GM10248 (cell line): ENCODE measurements around the gene ACAP1.

Source experiments
- CTCF ChIA-PET: fragments of 300-600 bp; sonication (Branson Sonifier 250); formaldehyde crosslinking; extraction: SDS; loops from one replicate; lab custom pipeline; 2021; ENCODE audit warnings: antibody characterized with exemption; lab: Yijun Ruan, JAX
- POLR2A ChIA-PET: fragments of 350-650 bp; sonication (Branson Sonifier 250); formaldehyde crosslinking; extraction: SDS; loops from one replicate; lab custom pipeline; 2020; ENCODE audit warnings: antibody characterized with exemption; lab: Yijun Ruan, JAX
- DNase-seq: peaks from one replicate; pipeline ENCODE4 v3.0.0; 2012; ENCODE audit errors: extremely low spot score
- CTCF ChIP-seq: IDR thresholded peaks from 2 replicates; pipeline ENCODE4 v1.5.1; 2012; ENCODE audit warnings: mild to moderate bottlenecking, low read depth; ENCODE audit errors: extremely low read depth, missing control alignments, control extremely low read depth

ACAP1 gene

DNA sequence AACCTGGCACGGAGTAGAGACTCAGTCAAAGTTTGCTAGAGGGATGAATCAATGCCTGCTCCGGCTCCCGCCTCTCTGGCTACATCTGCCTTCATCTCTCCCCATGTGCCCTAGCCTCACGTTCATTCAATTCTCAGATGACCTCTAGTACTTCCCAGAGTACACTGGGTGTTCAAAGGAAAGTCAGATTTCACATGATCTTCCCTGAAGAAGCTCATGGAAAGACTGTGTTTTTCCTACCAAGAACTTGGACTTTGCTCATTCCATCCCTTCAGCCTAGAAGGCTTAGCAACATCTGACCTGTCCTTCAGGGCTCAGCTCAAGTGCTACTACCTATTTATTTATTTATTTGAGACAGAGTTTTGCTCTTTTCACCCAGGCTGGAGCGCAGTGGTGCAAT lies 33.5 kb downstream of the ACAP1 start:
- CTCF ChIA-PET: interaction anchor here (1.1 to 2.1 kb wide), 3 partner anchors 14 to 19 kb away, joined by 3 to 14 read pairs (median 10); partner anchors contain the start of gene TMEM95
- DNase-seq: no peak
- POLR2A ChIA-PET: no interaction called here
- no peak for TF ChIP-seq CTCF

- POLR2A ChIA-PET: no interaction called here
Measured at GRCh38 chr17:7370853-7371252, 34.5 kb downstream of the ACAP1 start.

GRCh38 chr17:7374353-7374752 lies 38.0 kb downstream of the ACAP1 start:
- POLR2A ChIA-PET: no interaction called here
- no peak for DNase-seq
- CTCF ChIA-PET: interaction anchor here (1.0 to 3.5 kb wide), 3 partner anchors 18 to 78 kb away, joined by 3 to 16 read pairs (median 3); partner anchors contain the start of gene TMEM95
- TF ChIP-seq CTCF: no peak

More at GRCh38 chr17:7370853-7371252, 34.5 kb downstream of the ACAP1 start:
- CTCF ChIA-PET: interaction anchor here (2.1 kb wide), 2 partner anchors 15 to 18 kb away, joined by 10 to 14 read pairs; partner anchors contain the start of gene TMEM95
- DNase-seq: no peak
- no peak for TF ChIP-seq CTCF

DNA sequence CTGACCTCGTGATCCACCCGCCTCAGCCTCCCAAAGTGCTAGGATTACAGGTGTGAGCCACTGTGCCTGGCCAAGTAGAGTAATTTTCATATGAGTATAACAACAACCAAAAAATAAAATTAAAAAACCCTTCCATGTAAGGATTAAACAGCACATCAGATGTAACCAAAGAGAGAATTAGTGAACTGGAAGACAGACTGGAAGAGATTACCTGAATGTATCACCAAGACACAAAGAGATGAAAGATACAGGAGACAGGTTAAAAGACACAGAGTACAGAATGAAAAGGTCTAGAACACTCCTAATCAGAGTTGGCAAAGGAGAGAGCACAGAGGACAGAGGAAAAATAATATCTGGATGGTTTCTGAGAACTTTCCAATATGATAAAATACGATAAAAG lies 42.8 kb downstream of the ACAP1 start:
- TF ChIP-seq CTCF: no peak
- ChIA-PET POLR2A (no interaction called here), CTCF (no interaction called here)
- DNase-seq: no peak

GRCh38 chr17:7380321-7380720 lies 44.0 kb downstream of the ACAP1 start:
- ChIA-PET POLR2A (interaction anchor here (0.6 kb wide), 1 partner anchor 108 kb away, joined by 3 read pairs; no protein-coding TSS in a partner anchor), CTCF (no interaction called here)
- TF ChIP-seq CTCF: no peak
- no peak for DNase-seq

- TF ChIP-seq CTCF: no peak
- no peak for DNase-seq
- ChIA-PET POLR2A (interaction anchor here (0.6 to 0.7 kb wide), 2 partner anchors 27 to 269 kb away, joined by 3 read pairs; no protein-coding TSS in a partner anchor), CTCF (no interaction called here)
Measured at GRCh38 chr17:7380855-7381683, 44.7 kb downstream of the ACAP1 start, which contains the start of gene TNK1. Gene TNK1, plus strand, starts transcription at chr17:7381089. Its CDS starts 1,838 bp downstream, at chr17:7382927.
